ENCODE results near the gene TIGD7.
"Not testable (repeated sequence)": the region's sequence is repeated elsewhere in the genome, so short reads cannot be mapped to it uniquely, and the experiment has no call there.

Gene TIGD7

DNA sequence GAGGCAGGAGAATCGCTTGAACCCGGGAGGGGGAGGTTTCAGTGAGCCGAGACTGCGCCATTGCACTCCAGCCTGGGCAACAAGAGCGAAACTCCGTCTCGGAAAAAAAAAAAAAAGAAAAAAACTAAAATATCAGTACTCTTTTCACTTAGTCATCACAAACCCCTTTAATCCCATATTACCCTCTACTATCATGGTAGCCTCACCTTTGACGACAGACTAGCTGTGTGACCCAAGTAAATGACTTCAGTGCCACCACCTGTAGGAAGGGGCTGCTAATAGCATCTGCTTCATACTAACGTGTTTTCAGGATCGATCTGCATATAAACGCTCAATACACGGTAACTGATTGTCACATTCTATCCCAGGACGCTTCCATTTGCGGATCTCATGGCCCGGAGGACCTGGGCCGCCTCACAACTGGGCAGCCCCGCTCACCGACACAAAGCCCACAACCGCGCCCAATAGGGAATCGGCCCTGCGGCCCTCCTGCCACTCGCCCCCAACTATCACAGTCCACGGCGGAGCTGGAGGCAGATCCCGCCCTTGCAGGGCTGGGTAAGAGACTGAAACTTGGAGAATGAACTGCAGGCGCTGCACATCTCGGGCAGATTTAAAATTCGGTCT lies 23.0 kb downstream of the TIGD7 start:
- peak; percentile 84 for DNase-seq (ENCODE audit: low spot score)

DNA sequence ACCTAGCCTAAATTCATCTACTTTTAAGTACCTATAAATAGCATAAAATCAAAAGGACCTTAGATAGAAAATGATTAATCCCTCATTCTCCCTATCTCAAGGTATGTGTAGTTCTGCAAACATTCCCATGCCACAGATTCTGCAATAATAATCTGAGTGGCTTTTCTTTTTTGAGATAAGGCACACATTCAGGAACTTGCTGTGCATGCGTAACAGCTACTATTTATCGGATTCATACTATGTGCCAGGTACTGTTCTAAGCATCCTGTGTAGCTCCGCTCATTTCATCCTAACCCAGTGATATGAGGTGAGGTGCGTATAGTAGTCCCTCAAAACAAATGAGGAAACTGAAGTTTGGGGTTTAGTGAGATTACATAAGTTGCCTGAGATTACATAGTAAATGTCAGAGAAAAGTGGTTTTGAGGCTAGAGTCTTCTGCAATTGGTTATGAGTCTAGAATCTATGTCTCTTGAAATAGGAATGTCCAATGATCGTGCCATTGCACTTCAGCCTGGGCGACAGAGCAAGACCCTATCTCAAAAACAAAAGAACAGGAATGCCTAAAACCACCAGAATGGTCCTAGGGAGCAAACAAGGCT lies 23.9 kb downstream of the TIGD7 start:
- DNase-seq (ENCODE audit: low spot score) = no peak

DNA sequence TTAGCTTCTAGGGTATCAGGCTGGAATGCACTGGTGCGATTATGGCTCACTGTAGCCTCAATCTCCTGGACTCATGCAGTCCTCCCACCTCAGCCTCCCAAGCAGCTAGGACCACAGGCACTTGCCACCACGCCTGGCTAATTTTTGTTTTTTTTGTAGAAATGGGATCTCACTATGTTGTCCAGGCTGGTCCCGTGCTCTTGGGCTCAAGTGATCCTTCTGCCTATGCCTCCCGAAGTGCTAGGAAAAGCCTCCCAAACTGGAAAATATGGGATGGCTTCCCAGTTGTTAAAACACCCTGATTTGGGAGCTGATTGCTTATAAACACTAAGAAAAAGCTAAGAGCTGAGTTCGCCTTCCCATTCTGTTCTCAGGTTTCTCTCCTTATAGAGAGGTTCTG lies 28.6 kb downstream of the TIGD7 start:
- no peak for DNase-seq (ENCODE audit: low spot score)

GRCh38 chr16:3274947-3275346 lies 30.3 kb downstream of the TIGD7 start:
- no peak for DNase-seq (ENCODE audit: low spot score)

- DNase-seq (ENCODE audit: low spot score) = no peak
Measured at GRCh38 chr16:3274490-3274889, 30.7 kb downstream of the TIGD7 start.

GRCh38 chr16:3271281-3271680 lies 33.9 kb downstream of the TIGD7 start:
- not testable (repeated sequence) for DNase-seq (ENCODE audit: low spot score)

GRCh38 chr16:3270718-3271117 lies 34.5 kb downstream of the TIGD7 start:
- DNase-seq (ENCODE audit: low spot score) = not testable (repeated sequence)

- DNase-seq (ENCODE audit: low spot score) = no peak
Measured at GRCh38 chr16:3268294-3268693, 36.9 kb downstream of the TIGD7 start.

GRCh38 chr16:3266873-3267537 lies 38.2 kb downstream of the TIGD7 start:
- DNase-seq (ENCODE audit: low spot score) = peak; percentile 61

DNA sequence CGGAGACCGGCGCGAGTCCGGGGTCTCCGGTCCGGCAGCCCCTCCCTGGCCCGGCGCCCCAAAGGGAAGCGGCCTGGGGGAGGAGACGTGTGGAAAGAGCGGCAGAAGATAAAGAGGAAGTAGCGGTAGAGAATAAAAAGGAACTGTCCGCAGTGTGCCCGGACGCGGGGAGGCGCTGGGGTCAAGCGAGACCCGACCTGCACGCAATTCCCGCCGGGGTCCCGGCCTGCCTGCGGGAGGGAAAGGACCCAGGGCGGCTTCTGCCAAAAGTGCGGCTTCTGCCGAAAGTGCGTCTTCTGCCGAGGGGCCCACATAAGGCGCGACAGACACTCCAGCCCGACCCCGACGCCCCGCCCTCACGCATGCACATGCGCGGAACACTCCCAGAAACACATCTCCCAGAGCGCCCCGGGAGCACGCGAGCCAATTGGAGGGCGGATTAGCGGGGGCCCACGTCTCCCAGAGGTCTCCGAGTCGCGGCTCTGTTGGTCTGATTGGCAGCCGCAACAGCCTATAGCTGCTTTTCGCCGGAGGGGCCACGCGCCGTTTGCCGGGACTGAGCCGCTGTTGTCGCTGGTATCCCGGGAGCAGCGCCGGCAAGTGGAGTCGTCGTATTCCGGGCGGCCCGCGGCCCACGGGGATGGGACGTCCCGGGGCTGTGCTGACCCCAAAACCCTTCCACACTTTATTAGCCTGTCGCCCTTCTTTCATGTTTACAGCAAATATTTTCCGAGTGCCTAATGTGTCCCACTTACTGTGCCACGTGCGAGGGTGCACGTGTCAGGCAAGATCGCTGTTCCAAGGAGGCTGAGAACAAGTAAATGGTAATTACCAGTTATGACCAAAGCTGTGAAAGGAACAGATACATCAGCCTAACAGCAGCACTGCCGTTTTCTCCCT lies 40.8 kb downstream of the TIGD7 start:
- DNase-seq (ENCODE audit: low spot score) = peak; percentile 98

DNA sequence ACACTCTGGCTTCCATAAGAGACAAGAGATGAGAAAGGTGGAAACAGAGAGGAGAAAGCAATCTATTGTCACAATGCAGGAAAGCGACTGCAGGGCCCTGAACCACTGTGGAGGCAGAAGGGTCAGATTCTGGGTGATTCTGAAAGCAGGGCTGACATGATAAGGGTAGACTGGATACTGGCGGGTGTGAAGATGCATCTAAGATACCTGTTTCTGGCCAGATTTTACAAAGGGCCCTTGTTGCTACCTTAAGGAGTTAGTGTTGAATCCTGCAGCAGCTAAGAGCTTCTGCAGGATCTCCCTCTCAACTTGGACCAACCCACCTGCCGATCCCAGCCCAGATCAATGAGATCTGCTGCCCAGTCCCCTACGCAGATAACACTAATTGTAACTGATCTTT lies 42.7 kb downstream of the TIGD7 start:
- DNase-seq (ENCODE audit: low spot score) = no peak

DNA sequence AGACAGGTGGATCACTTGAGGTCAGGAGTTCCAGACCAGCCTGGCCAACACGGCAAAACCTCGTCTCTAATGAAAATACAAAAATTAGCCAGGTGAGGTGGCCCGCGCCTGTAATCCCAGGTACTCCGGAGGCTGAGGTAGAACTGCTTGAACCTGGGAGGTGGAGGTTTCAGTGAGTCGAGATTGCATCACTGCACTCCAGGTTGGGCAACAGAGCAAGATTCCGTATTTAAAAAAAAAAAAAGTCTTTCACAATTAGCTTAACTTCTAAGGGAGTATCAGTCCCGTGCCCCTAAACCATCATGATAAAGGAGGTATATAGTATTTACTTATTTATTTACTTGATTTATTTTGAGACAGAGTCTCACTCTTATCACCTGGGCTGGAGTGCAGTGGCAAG lies 45.4 kb downstream of the TIGD7 start:
- DNase-seq (ENCODE audit: low spot score) = no peak

DNA sequence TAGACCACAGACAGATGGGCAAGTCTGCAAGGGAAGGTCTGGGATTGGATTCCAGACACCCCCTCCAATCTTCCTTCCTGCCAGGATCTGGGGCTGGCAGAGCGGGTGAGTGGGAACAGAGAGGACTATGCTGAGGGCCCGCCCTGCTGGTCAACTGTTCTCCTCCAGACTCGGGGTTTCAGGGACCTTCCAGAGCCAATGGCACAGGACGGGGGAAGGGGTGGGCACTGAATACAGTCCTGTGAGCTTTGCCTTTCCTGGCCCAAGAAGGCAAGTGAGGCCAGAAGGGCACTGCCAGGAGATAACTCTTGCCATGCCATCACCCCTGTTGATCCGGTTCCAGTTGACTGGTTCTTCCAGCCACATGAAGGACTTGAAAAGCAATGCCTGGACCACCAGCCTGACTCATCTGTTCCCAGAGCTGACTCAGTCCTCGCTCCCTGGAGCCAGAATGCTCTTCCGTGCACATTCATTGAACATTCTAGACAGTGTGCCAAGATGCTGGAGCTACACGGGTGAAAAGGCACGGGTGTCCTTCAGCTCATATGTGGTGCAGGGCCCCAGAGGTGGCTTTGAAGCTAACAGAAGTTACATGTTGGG lies 48.3 kb downstream of the TIGD7 start:
- DNase-seq (ENCODE audit: low spot score) = no peak

DNA sequence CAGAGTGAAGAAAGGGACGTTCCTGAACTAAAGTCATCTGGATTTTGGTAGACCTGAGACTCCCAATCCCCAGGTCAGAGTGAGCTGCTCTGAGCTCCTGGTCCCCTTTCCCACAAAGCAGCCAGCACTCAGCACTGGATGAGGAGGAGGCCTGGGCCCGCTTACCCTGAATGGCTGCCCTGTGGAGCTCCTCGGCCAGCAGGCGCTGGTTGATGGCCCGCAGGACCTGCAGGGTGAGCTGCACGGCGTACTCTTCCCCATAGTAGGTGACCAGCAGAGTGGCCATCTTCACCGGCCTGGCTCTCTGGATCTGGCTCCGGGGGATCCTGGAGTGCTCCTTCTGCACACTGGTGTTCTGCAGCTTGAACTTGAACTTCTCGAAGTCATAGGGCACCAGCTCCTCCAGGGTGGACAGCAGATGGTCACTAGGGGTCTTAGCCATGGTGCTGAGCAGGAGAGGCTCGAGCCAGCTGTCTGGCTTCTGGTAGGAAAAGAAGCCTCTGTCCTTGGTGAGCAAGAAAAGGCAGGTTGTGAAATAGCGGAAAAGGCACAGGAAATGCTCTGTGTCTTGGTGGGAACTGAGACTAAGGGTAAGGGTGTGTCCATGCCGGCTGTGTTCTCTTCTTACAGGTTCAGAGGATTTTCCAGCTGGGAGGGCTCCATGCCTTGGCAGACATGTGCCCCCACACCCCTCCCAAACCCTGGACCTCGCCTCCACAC lies 48.9 kb downstream of the TIGD7 start, which contains the start of gene MEFV:
TSS of gene MEFV (minus strand) at position 488 of the 720 bp plus-strand sequence. CDS start at position 442, 46 bp downstream.
- DNase-seq (ENCODE audit: low spot score) = no peak

GRCh38 chr16:3254309-3254708 lies 50.9 kb downstream of the TIGD7 start:
- DNase-seq (ENCODE audit: low spot score) = no peak

DNA sequence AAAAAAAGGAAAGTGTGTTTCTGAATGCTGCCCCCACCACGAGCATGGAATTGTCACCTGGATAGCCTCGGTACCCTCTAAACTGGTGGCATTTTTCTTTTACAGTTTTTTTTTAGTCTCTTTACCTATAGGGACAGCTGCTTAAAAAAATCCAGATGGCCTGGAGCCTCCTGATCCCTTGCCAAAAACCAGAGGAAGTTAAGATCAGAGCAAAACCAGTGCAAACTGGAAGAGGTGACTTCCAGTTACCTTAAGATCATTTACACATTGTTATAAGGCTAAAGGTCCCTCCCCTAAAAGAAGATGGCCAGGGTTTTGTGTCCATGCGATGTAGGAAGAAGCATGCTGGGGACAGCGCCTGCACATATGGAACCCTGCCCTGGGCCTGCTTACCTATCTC lies 52.3 kb downstream of the TIGD7 start:
- DNase-seq (ENCODE audit: low spot score) = no peak

DNA sequence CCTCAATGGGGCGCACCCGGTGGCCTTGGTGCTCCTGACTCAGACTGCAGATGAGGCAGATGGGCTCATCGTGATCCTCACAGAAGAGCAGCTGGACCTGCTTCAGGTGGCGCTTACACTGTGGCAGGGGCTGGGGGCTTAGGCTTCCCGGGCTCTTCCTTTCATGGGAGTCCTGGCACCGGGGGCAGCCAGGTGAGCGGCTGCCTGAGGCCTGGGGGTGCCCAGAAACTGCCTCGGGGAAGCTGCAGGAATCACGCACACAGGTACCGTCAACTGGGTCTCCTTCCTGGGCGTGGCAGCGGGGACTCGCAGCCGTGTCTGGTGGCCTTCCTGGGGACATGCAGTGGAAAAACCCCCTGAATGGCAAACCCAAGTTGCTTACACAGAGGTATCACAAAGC lies 55.8 kb downstream of the TIGD7 start:
- no peak for DNase-seq (ENCODE audit: low spot score)

DNA sequence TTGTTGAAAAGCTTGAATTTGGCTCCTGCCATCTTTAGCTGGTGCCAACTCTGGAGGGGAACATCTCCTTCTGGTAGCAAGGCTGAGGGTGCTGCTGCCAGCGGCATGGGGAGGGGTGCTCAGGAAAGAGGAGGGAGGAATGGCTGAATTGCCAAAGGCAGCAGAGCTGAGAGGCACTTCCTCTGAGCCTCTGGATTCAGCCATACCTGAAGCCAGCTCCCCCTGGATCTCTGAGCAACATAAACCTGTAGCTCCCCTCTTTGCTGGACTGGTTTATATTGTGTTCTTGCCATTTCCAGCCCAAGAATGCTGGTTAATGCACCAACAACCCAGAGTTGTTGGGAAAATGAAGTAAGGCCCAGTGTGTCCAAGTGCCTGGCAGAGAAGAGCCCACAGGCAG lies 56.2 kb downstream of the TIGD7 start:
- no peak for DNase-seq (ENCODE audit: low spot score)
